Memory B cell (primary cell): ENCODE results near the gene HADH.
"Not testable (repeated sequence)": the region's sequence is repeated elsewhere in the genome, so short reads cannot be mapped to it uniquely, and the experiment has no call there.

Experiments used
- ATAC-seq: fragments of 150-1000 bp; cut with Tn5 transposase; 2 replicates; pipeline ENCODE4 v1.10.0; 2021; ENCODE audit warnings: low read depth, mild to moderate bottlenecking, moderate library complexity
- DNase-seq, 2 donors: peaks; one replicate each; pipeline ENCODE4 v3.0.0; 2022; ENCODE audit warnings: low spot score in 2 of 2
- H3K27ac Mint-ChIP-seq: one replicate; pipeline ENCODE4 v1.8.0; 2022; ENCODE audit warnings: mild to moderate bottlenecking, moderate library complexity, mixed read lengths
- H3K27me3 Mint-ChIP-seq: one replicate; pipeline ENCODE4 v1.8.0; 2022; ENCODE audit warnings: mixed read lengths
- H3K36me3 Mint-ChIP-seq: one replicate; pipeline ENCODE4 v1.8.0; 2022; ENCODE audit warnings: mild to moderate bottlenecking, mixed read lengths
- H3K4me1 Mint-ChIP-seq: one replicate; pipeline ENCODE4 v1.8.0; 2022; ENCODE audit warnings: mixed read lengths
- H3K4me3 Mint-ChIP-seq: one replicate; pipeline ENCODE4 v1.8.0; 2022; ENCODE audit warnings: mild to moderate bottlenecking, moderate library complexity, mixed read lengths
- H3K9me3 Mint-ChIP-seq: one replicate; pipeline ENCODE4 v1.8.0; 2022; ENCODE audit warnings: mixed read lengths

The HADH gene

GRCh38 chr4:108050166-108051111, 60.8 kb downstream of the HADH start:
- not testable (repeated sequence) for H3K36me3 Mint-ChIP-seq, H3K4me1 Mint-ChIP-seq, ATAC-seq, DNase-seq, H3K27me3 Mint-ChIP-seq, H3K4me3 Mint-ChIP-seq, H3K27ac Mint-ChIP-seq, H3K9me3 Mint-ChIP-seq

- Mint-ChIP-seq H3K4me1 (no peaks in the 10 kb centered on the region), H3K4me3 (no peak overlapping the region), H3K9me3 (no peaks in the 10 kb centered on the region), H3K36me3 (no peaks in the 10 kb centered on the region), H3K27me3 (no peaks in the 10 kb centered on the region), H3K27ac (no peak overlapping the region)
- no peak for ATAC-seq
- no peak for DNase-seq
Measured at GRCh38 chr4:108051343-108051742, 61.7 kb downstream of the HADH start.

- no peak for ATAC-seq
- Mint-ChIP-seq H3K27ac (no peak overlapping the region), H3K36me3 (no peaks in the 10 kb centered on the region), H3K27me3 (no peaks in the 10 kb centered on the region), H3K4me1 (no peaks in the 10 kb centered on the region), H3K9me3 (no peaks in the 10 kb centered on the region), H3K4me3 (no peak overlapping the region)
- DNase-seq = no peak
Measured at GRCh38 chr4:108052558-108053120, 63.0 kb downstream of the HADH start.

- no peak for ATAC-seq
- Mint-ChIP-seq H3K4me3 (no peak overlapping the region), H3K9me3 (no peaks in the 10 kb centered on the region), H3K27ac (no peak overlapping the region), H3K36me3 (no peaks in the 10 kb centered on the region), H3K27me3 (no peaks in the 10 kb centered on the region), H3K4me1 (no peaks in the 10 kb centered on the region)
- no peak for DNase-seq
Measured at GRCh38 chr4:108053251-108053711, 63.6 kb downstream of the HADH start.

- no peak overlapping the region for H3K4me3 Mint-ChIP-seq
Measured at GRCh38 chr4:108054025-108054638, 64.4 kb downstream of the HADH start.

GRCh38 chr4:108055787-108056186, 66.1 kb downstream of the HADH start:
- Mint-ChIP-seq H3K27me3 (peaks cover 2% of the 10 kb centered on the region), H3K36me3 (no peaks in the 10 kb centered on the region), H3K27ac (no peak overlapping the region), H3K9me3 (no peaks in the 10 kb centered on the region), H3K4me3 (no peak overlapping the region), H3K4me1 (no peaks in the 10 kb centered on the region)
- ATAC-seq = no peak
- no peak for DNase-seq

More at GRCh38 chr4:108054025-108054638, 64.4 kb downstream of the HADH start:
- H3K36me3 Mint-ChIP-seq = no peaks in the 10 kb centered on the region
- H3K9me3 Mint-ChIP-seq = no peaks in the 10 kb centered on the region
- ATAC-seq (no peak), DNase-seq (no peak)
- no peaks in the 10 kb centered on the region for H3K27me3 Mint-ChIP-seq
- no peak overlapping the region for H3K27ac Mint-ChIP-seq
- no peaks in the 10 kb centered on the region for H3K4me1 Mint-ChIP-seq

- ATAC-seq (no peak), DNase-seq (no peak)
- Mint-ChIP-seq H3K9me3 (no peaks in the 10 kb centered on the region), H3K4me1 (no peaks in the 10 kb centered on the region), H3K27ac (no peak overlapping the region), H3K27me3 (peaks cover 3% of the 10 kb centered on the region), H3K4me3 (no peak overlapping the region), H3K36me3 (no peaks in the 10 kb centered on the region)
Measured at GRCh38 chr4:108056418-108056817, 66.7 kb downstream of the HADH start.

GRCh38 chr4:108058685-108059440, 69.2 kb downstream of the HADH start:
- ATAC-seq (no peak), DNase-seq (no peak)
- Mint-ChIP-seq H3K4me3 (no peak overlapping the region), H3K27ac (no peak overlapping the region), H3K27me3 (peaks cover 14% of the 10 kb centered on the region), H3K4me1 (no peaks in the 10 kb centered on the region), H3K36me3 (no peaks in the 10 kb centered on the region), H3K9me3 (no peaks in the 10 kb centered on the region)

GRCh38 chr4:108060164-108060563, 70.5 kb downstream of the HADH start:
- H3K9me3 Mint-ChIP-seq = no peaks in the 10 kb centered on the region
- no peak overlapping the region for H3K27ac Mint-ChIP-seq
- no peaks in the 10 kb centered on the region for H3K4me1 Mint-ChIP-seq

GRCh38 chr4:108060686-108061321, 71.1 kb downstream of the HADH start:
- Mint-ChIP-seq H3K27ac (no peak overlapping the region), H3K36me3 (no peaks in the 10 kb centered on the region), H3K27me3 (peaks cover 18% of the 10 kb centered on the region), H3K9me3 (no peaks in the 10 kb centered on the region), H3K4me1 (no peaks in the 10 kb centered on the region), H3K4me3 (no peak overlapping the region)
- DNase-seq (no peak), ATAC-seq (no peak)

More at GRCh38 chr4:108060164-108060563, 70.5 kb downstream of the HADH start:
- H3K4me3 Mint-ChIP-seq = no peak overlapping the region
- no peaks in the 10 kb centered on the region for H3K36me3 Mint-ChIP-seq
- DNase-seq = no peak
- peaks cover 18% of the 10 kb centered on the region for H3K27me3 Mint-ChIP-seq
- no peak for ATAC-seq

- ATAC-seq (no peak), DNase-seq (no peak)
- peaks cover 7% of the 10 kb centered on the region for H3K4me1 Mint-ChIP-seq
- H3K27ac Mint-ChIP-seq = no peak overlapping the region
- no peaks in the 10 kb centered on the region for H3K9me3 Mint-ChIP-seq
- H3K4me3 Mint-ChIP-seq = no peak overlapping the region
- H3K36me3 Mint-ChIP-seq = no peaks in the 10 kb centered on the region
- H3K27me3 Mint-ChIP-seq = peaks cover 12% of the 10 kb centered on the region
Measured at GRCh38 chr4:108068442-108068841, 78.8 kb downstream of the HADH start.

- Mint-ChIP-seq H3K9me3 (no peaks in the 10 kb centered on the region), H3K27me3 (peaks cover 8% of the 10 kb centered on the region), H3K4me3 (no peak overlapping the region), H3K4me1 (peaks cover 7% of the 10 kb centered on the region), H3K36me3 (no peaks in the 10 kb centered on the region), H3K27ac (no peak overlapping the region)
- no peak for ATAC-seq
- DNase-seq = no peak
Measured at GRCh38 chr4:108070775-108071174, 81.1 kb downstream of the HADH start.

- H3K4me1 Mint-ChIP-seq = peaks cover 7% of the 10 kb centered on the region
- peak overlapping the region; percentile 16 for H3K4me3 Mint-ChIP-seq
- peak overlapping the region; percentile 6 for H3K27ac Mint-ChIP-seq
- H3K36me3 Mint-ChIP-seq = no peaks in the 10 kb centered on the region
- DNase-seq = no peak
- ATAC-seq = peak; percentile 32
- no peaks in the 10 kb centered on the region for H3K9me3 Mint-ChIP-seq
- H3K27me3 Mint-ChIP-seq = peaks cover 4% of the 10 kb centered on the region
Measured at GRCh38 chr4:108072300-108072699, 82.6 kb downstream of the HADH start.
